ENCODE measurements around the gene DNASE1.
A peak's percentile ranks its signal among the peaks of the same experiment; 100 is the strongest.
"Not testable (repeated sequence)": the region's sequence is repeated elsewhere in the genome, so short reads cannot be mapped to it uniquely, and the experiment has no call there.

The DNASE1 gene

DNA sequence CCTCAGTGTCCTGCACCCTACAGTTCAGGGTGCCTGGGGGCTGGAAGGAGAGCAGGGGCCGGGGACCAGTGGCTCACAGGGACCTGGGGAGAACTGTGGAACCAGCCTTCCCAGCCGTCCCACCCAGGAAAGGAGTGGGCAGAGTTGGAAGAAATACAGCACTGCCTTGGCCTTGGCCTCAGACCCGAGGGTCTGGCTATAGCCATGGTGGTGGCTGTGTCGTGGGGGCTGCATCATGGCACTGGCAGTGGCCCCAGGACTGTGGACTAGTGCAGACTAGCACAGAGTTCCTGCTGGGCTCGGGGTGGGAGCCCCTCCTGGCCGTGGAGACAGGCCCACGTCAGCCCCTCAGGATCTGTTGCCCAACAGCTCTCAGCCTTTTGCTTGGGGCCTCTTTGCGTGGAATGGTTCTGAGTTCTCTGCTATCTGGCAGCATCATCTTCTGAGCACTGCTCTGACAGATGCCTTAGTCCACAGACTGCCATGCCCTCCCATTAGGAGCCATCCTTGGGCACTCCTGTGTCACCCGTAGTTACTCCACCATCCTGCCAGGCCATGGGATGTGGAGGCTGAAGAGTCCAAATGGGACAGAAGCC is 12.6 kb upstream of the DNASE1 start:
- peak; percentile 42 for DNase-seq

DNA sequence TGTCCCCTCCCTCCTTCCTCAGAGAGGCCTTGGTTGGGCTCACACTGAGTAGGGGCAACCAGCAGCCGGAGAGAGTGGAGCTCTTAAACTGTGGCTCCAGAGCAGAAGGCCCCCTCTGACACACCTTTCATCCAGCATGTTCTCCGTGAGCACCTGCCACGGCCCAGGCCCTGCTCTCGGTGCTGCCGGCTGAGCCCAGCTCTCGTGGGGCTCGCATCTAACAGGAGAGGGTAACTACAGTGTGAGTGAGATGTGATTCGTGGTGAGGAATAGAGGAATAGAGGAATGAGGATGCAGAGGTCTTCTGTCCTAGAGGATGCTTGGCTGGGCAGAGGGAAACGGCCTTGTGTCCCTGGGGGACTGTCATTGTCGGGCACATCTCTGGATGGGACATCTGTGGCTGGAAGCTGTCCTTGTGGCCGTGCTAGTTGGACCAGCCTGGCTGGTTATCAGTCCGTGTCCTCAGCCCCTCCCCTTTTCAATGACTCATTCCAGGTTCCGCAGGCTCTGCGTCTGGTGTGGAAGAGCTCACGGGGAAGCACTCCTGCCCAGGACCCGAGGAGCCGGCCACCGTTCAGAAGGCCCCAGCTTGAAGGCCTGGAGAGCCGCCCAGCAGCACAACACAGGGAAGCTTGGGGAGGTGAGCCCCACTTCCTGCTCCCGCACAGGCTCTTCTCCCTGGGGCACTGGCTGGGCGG is 11.9 kb upstream of the DNASE1 start:
- DNase-seq, result peak; percentile 95

DNA sequence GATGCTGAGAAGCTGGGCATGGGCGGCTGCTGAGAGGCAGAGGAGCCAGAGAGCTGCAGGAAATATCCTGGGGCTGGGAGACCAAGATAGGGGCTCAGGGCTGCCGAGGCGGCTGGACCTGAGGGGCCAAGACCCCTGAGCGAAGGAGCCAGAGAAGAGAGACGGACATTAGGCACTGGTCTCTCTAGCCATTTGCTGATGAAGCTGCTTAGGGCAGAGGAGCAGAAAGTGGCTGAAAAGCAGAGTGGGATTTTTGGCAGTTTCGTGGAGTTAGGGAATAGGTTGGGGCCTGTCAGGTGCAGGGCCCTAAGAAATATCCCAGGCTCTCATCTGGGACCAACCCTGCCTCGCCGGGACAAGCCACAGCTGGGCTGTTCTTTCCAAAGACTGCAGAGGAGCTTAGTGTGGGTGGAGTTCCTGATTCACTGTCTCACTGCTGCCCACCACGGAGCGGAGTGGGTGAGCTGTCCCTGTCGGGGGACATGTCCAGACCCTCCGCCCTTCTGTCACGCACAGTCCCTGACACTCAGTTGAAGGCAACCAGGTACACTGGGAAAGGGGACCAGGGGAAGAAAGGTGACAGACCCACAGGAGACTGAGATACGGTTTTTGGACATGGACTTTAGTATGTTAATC is 11.3 kb upstream of the DNASE1 start:
- no peak for DNase-seq

DNA sequence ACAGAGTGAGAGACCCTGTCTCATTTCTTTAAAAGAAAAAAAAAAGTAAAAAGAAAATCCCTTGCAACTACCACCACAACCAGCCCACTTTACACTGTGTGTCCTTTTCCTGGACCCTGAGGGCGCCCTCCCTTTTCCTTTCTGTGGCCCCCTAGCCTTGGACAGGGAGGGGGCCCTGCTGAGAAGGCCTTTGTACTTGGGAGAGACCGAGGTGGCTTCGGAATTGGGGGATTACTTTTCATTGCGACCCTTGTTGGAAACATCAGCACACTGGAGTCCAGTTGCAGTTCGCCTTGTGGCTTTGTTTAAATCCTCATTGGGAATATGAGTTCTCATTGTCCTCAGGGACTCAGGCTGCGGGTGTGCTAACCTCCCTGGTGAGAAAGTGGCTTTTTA is 9.4 kb upstream of the DNASE1 start:
- DNase-seq, result no peak

DNA sequence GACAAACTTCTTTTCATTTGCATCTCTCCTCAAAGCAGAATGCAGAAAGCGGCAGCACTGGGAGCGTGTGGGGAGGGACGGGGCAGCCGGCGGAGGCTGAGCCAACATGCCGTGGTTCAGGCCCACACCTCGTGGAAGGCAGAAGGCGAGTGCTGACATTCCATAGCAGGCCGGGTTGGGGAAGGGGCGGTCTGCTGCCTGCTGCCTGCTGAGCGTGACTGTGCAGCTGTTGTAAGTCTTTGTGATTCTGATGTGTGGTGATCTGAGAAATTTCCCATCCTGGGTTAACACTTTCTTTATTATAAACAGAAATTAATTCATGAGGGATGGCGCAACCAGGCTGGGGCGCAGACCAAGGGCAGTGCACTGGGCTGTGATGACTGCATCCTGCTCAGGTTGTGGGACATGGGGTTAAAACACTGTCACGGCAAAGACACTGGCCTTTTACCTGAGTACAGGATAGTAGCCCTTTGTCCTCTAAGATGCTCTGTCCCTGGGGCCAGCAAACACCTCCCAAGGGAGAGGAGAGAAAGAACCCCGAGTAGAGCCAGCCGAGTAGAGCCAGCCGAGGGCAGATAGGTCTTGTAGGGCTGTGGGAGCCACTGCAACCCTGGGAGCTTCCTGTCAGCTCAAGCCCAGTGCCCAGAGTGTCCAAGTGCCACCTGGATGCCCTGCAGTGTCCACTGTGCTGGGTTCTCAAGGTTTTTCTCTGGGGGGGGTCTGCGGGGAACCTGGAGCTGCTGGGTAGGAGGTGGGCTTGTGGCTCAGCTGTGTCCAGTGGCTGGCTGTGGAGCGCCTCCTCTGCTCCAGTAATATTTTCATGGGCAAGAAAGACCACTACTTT is 8.8 kb upstream of the DNASE1 start:
- peak; percentile 84 for DNase-seq

DNA sequence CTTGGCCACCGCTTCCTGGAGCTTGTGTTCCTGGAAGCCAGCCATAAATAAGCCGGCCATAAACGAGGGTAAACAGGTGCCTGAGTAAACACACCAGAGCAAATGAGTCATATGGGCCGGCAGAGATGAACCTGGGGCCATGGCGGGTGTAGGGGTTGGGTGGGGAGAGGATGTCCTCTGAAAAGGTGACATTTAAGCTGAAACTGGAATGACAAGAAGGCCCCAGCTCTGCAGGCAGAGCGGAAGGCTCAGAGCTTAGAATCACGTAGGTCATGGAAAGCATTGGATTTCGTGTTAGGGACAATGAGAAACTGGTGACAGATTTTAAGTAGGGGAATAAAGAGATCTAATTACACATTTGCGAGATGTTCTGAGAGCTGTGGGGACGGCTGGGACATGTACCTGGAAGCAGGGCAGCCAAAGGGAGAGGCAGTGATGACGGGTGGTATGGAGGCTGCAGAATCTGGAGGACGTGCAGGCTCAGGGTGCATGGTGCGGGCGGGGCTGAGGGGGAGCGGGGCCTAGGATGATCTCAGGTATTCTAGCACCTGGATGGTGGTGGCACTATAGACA is 8.1 kb upstream of the DNASE1 start:
- DNase-seq, result peak; percentile 65

DNA sequence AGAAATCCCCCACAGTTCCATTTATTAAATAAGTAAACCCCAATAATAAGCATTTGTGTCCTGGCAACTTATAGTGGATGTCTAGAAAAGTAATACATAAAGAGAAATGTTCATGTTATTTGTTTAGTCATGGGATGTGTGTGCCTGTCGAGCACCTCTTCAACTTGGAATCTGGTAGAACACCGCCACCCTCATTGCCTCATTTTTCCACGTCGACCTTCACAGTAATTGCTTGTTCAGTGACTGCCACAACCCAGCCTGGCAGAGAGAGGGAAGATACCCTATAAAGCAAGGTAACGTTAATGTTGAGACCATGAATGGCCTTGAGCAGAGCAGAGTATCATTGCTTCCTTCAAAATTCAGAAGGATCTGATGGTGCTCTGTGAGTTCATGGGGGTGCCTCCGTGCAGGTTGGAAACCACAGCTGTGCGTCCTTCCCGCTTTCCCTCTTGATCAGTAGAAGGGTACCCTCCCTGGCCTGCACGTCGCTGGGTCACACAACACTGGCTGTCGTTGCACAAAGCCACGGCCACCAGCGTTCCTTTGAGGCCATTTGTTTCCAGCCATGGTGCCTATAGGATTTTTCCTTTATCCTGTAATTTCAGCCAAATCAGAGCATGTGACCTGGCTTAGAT is 3.7 kb upstream of the DNASE1 start:
- no peak for DNase-seq

DNA sequence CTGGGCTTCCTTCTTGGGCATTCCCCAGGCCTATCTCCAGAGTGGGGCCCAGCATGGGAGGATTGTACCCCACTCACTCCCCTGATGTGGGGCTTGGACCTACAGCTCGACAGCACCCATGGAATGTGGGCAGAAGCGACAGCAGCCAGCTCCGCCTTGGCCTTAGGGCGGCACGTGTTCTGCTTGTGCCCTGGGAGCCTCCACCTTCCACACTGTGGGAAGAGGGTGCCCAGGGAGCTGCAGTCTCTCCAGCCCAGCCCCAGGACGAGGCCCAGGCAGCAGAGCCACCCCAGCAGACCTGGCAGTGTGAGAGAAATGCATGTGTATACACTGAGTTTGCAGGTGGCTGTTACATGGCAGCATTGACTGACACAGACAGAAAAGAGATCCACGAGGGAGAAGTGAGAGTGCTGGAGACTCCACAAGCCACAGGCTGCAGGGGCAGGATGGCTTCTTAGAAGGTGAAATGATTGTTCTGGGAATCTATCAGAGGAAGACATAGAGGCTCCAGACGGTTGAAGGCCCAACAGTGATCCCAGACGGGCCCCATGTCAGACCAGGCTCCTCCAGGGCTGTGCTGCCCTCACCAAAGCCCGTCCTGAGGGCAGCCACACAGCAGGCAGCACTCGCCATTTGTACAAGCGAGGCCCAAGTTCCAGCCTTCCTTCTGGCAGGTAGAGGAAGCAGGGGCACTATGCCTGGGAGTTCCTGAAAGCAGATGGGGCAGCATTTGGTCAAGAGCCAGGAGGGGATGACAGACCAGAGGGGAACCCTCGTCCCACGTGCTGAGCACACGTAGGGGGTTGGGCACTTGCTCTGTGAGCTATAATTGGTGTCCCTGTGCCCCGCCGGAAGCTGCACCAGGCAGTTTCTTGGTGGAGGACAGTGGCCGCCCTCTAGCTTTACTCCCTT is 2.8 kb upstream of the DNASE1 start:
- DNase-seq, result peak; percentile 32

DNA sequence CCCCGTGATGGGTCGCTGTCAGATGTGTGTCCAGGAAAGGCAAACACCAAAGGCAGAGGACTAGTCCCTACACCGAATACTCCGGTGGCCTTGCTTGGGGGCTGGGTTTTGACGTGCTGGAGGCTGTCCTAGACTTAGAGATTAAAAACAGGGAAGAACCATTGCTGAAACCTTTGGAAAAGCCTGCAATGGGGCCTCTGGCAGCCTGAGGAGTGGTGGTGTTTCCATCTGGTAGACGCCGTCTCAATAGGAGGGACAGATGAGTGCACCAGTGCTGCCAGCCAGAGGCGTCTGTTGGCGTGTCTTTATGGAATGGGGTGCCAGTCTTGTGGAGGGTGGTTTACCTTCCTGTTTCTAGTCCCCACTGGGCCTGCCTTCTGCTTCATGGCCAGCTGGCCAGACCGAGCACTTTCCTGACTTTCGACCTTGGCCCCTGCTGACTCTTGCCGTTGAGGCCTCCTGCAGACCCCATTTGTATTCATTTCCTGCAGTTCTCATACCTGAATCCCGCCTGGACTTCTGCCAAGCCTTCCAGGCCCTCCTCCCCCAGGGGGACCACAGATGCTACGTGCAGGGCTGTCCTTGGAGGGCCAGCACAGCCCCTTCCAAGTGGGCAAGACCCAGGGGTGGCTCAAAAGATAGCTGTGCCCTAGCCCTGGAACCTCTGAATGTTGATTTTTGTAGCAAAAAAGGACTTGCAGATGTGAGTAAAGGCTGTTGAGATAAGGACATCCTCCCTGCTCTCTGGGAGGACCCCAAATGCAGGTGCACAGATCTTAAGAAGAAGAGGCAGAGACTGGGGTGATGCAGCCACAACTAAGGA is 1.9 kb upstream of the DNASE1 start:
- no peak for DNase-seq

DNA sequence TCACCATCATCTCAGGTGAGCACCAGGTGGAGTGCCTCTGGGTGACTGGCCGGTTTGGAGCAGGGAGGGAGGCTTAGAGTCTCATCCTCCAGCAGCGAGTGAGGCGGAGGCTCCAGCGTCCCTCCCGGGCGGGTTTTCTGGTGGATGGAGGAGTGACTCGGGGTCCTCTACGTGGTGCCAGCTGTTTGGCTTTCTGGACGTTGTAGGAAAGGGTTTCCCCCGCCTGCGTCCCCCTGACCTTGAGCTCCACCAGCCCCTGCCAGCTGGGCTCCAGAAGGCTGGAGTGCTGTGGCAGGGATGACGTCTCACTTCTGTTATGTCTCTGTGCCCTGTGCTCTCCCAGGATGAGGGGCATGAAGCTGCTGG is 522 bp downstream of the DNASE1 start:
- DNase-seq, result peak; percentile 49

DNA sequence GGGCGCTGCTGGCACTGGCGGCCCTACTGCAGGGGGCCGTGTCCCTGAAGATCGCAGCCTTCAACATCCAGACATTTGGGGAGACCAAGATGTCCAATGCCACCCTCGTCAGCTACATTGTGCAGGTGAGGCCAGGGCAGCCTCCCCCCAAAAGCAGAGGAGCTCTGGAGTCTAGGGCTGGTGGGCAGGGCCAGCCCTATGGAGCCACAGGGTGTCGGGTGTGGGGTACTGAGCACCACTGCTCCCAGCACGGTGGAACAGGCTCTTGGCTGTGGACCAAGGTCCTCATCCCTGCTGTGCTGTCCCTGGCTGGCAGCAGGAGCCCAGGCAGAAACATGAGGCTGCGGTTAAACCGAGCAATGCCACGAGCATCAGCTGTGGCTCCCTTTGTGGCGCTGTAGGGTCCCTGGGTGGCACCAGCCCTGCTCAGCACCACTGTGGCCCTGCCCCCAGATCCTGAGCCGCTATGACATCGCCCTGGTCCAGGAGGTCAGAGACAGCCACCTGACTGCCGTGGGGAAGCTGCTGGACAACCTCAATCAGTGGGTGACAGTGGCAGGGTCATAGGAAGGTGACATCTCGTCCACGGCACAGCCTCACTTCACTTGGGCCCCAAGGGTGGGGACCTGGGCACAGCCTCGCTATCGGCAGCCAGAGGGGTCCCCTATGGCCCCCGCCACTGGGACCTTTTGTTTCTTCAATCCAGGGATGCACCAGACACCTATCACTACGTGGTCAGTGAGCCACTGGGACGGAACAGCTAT is 1.1 kb downstream of the DNASE1 start:
- DNase-seq, result peak; percentile 51

DNA sequence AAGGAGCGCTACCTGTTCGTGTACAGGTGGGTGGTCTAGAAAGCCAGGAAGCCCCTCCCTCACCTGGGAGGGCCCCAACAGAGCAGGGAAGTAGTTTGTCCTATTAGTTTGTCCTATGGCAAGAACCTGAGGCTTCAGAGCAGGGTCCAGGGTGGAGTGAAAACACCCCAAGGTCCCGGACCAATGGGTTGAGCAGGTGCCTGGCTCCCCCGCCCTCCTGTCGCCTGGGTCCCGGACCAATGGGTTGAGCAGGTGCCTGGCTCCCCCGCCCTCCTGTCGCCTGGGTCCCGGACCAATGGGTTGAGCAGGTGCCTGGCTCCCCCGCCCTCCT is 1.6 kb downstream of the DNASE1 start:
- DNase-seq, result not testable (repeated sequence)

DNA sequence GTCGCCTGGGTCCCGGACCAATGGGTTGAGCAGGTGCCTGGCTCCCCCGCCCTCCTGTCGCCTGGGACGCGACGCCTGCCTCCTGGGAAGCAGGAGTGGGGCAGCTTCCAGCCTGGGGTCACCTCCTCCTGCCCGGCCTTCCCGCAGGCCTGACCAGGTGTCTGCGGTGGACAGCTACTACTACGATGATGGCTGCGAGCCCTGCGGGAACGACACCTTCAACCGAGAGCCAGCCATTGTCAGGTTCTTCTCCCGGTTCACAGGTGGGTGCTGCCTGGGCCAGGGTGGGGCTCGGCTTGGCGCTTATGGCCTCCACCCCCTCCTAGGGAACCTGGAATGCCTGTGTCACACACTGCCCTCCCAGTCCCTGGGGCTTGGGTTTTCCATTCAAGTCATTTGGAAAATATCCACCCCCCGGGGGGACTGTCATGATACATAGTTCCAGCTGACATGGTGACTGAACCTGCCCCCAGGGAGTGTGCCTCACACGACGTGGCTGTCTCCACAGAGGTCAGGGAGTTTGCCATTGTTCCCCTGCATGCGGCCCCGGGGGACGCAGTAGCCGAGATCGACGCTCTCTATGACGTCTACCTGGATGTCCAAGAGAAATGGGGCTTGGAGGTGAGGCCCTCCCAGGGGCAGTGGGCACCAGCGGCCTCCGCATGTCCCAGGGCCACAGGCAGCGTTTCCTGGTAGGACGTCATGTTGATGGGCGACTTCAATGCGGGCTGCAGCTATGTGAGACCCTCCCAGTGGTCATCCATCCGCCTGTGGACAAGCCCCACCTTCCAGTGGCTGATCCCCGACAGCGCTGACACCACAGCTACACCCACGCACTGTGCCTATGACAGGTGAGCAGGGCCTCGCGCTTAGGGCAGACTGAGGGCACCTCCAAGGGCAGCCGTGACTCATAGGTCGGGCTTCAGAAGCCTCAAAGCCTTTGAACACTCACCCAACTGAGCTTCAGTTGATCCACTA is 2.3 kb downstream of the DNASE1 start:
- peak; percentile 46 for DNase-seq

DNA sequence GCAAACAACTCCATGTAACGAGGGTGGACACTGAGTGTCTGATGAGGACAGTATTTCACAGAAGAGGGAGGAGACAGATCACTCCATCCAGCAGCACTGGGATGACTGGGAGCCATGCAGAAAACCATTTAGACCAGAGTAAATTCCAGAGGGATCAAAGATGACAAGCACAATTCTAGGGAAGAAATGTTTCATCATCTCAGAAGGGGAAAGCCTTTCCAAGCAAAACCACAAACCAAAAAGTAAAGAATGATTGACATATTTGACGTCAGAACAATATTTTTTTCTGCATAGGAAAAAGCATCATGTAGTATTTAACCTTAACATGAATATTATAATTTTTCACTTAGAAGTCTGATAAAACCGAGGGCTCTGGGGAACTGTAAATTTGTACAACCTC is 4.8 kb downstream of the DNASE1 start:
- no peak for DNase-seq

DNA sequence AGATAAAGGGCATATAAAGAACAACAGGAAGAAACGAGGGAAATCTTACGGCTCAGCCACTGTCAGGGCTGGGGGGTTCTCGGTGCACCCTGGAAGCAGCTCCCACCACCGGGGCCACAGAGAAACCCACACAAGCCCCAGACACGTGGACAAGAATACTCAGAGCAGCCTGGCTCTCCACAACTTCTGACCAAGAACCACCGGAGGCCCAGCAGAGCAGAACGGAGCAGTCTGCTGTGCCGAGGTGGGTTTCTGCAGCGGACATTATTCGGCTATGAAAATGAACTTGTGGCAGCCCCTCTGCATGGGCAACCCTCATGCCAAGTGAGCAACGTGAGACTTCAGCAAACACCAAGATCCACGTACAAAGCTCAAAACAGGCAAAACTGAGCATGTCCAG is 6.8 kb downstream of the DNASE1 start:
- no peak for DNase-seq

DNA sequence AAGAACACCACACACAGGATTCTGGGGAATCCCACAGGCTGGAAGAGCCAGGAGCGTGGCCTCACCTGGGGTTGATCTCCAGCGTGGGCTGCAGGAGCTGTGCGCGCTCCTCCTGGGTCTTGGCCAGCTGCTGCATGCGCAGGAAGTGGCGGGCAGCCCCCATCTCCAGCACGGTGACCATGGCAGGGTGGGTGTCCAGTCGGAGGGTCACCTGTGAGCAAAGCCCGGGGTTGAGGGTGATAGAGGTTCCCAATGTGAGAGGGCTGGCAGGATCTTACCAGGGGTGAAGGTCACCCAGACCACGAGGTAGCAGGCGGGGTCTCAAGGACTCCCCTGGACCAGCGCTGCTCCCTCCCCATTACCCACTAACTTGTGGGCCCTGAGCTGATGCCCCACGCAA is 7.4 kb downstream of the DNASE1 start:
- no peak for DNase-seq

DNA sequence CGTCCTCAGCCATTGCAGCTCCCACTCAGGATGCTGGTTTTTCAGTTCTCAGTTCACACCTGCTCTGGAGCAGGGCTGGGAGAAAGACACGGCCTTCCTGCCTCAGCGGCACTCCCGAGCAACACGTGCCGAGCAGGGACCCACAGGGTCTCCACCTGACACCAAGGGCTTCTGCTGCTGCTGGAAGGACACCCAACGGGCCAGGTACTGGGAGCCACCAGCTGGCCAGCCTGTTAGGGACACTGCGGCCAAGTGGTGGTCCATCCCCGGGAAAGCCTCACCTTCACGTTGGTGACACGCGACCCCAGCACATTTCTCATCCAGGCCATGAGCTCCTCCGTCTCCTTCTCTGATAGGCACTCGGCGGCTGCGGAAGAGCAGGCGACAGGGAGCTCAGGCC is 8.1 kb downstream of the DNASE1 start:
- DNase-seq, result no peak

DNA sequence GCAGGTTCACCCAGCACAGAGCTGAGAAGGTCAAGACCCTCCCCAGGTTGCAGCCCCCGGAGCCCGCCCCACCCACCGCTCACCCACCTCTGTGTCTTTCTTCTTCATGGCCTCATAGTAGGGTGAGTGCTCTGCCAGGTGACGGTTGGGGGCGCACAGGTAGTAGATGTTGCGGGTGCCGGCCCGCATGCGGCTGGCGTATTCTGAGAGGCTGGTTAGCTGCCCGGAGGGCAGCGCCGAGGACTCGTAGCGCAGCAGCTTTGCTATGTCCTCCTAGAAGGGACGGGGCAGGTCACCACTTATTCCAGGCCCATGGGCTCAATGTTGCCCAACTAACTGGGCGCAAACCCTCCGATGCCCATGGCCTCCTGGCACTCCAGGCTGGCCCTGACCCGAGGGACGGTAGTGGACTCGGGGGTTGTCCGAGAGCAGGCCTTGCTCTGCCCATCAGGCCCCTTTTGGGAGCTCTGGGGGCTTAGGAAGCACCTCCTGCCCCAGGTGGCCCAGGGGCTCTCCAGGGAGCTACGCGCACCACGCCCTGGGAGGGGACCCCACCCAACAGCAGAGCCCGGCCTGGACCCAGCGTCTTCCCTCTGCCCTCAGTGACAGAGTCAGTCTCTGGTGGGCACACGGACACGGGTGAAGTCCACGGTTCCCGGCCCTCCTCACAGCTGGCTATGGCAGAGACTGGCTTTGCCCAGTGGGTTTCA is 9.9 kb downstream of the DNASE1 start:
- DNase-seq, result no peak

Measured in islet precursor cell (in vitro differentiated cells).